Measurements from ENCODE around the gene SCCPDH.
A peak's percentile ranks its signal among the peaks of the same experiment; 100 is the strongest.
"Not testable (repeated sequence)": the region's sequence is repeated elsewhere in the genome, so short reads cannot be mapped to it uniquely, and the experiment has no call there.

Gene SCCPDH

DNA sequence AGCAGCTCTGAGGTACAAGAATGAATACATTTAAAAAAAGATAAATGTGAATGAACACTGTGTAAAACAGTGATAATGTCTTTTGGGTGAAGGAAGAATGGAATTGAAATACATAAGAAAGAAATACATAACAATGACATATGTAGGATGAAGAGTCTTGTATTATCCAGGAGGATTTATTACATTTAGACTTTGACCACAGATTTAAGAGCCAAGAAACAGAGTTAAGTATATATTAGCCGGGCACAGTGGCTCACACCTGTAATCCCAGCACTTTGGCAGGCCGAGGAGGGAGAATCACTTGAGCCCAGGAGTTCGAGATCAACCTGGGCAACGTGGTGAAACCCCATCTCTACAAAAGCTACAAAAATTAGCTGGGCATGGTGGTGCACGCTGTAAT, 79.7 kb downstream of the SCCPDH start:
- H3K27ac Mint-ChIP-seq = no peak overlapping the region
- H3K9me3 Mint-ChIP-seq = peaks cover 3% of the 10 kb centered on the region
- no peaks in the 10 kb centered on the region for H3K36me3 Mint-ChIP-seq (ENCODE audit: low read depth)
- no peak overlapping the region for H3K4me3 Mint-ChIP-seq
- H3K4me1 Mint-ChIP-seq = peaks cover 17% of the 10 kb centered on the region
- no peaks in the 10 kb centered on the region for H3K27me3 Mint-ChIP-seq (ENCODE audit: low read depth)
- TF ChIP-seq CTCF (IDR thresholded peaks at IDR 0.05; ENCODE audit: unreplicated experiment in 3 of 3) = no peak

GRCh38 chr1:246805135-246805716, 81.0 kb downstream of the SCCPDH start:
- Mint-ChIP-seq H3K36me3 (ENCODE audit: low read depth) (no peaks in the 10 kb centered on the region), H3K4me1 (peaks cover 8% of the 10 kb centered on the region), H3K27me3 (ENCODE audit: low read depth) (no peaks in the 10 kb centered on the region), H3K9me3 (peaks cover 3% of the 10 kb centered on the region), H3K27ac (no peak overlapping the region), H3K4me3 (no peak overlapping the region)
- TF ChIP-seq CTCF (IDR thresholded peaks at IDR 0.05; ENCODE audit: unreplicated experiment in 3 of 3) = no peak

DNA sequence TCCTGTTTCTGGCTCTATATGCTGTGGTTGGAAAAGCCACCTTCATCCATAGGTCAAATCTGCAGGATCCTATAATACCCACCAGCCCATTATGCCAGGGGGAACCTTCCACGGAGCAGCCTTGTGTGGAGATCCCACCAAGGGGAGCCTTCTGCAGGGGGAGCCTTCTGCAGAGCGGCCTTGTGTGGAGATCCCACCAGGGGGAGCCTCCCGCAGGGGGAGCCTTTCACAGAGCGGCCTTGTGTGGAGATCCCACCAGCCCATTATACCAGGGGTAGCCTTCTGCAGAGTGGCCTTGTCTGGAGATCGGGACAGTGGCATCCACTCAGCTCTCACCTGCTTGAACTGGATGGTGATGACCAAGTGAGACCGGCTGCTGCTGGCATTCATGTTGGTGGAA, 85.3 kb downstream of the SCCPDH start:
- Mint-ChIP-seq H3K36me3 (ENCODE audit: low read depth) (no peaks in the 10 kb centered on the region), H3K27me3 (ENCODE audit: low read depth) (peaks cover 4% of the 10 kb centered on the region), H3K27ac (no peak overlapping the region), H3K4me1 (no peaks in the 10 kb centered on the region), H3K4me3 (no peak overlapping the region), H3K9me3 (peaks cover under 1% of the 10 kb centered on the region)
- TF ChIP-seq CTCF (IDR thresholded peaks at IDR 0.05; ENCODE audit: unreplicated experiment in 3 of 3) = no peak

- no peak overlapping the region for H3K4me3 Mint-ChIP-seq
- TF ChIP-seq CTCF (IDR thresholded peaks at IDR 0.05; ENCODE audit: unreplicated experiment in 3 of 3) = no peak
Measured at GRCh38 chr1:246811985-246812384, 87.8 kb downstream of the SCCPDH start.

GRCh38 chr1:246813325-246813724, 89.1 kb downstream of the SCCPDH start:
- H3K4me3 Mint-ChIP-seq; H3K36me3 Mint-ChIP-seq (ENCODE audit: low read depth); H3K27ac Mint-ChIP-seq; H3K9me3 Mint-ChIP-seq; H3K4me1 Mint-ChIP-seq; H3K27me3 Mint-ChIP-seq (ENCODE audit: low read depth): not testable (repeated sequence)

More at GRCh38 chr1:246811985-246812384, 87.8 kb downstream of the SCCPDH start:
- H3K36me3 Mint-ChIP-seq (ENCODE audit: low read depth) = no peaks in the 10 kb centered on the region
- H3K27ac Mint-ChIP-seq = peak overlapping the region in 1 of 3 experiments; percentile 46
- H3K27me3 Mint-ChIP-seq (ENCODE audit: low read depth) = peaks cover 4% of the 10 kb centered on the region
- no peaks in the 10 kb centered on the region for H3K4me1 Mint-ChIP-seq
- H3K9me3 Mint-ChIP-seq = no peaks in the 10 kb centered on the region

- TF ChIP-seq CTCF (IDR thresholded peaks at IDR 0.05; ENCODE audit: unreplicated experiment in 3 of 3) = no peak
- Mint-ChIP-seq H3K27ac (no peak overlapping the region), H3K4me3 (no peak overlapping the region), H3K4me1 (no peaks in the 10 kb centered on the region), H3K36me3 (ENCODE audit: low read depth) (no peaks in the 10 kb centered on the region), H3K9me3 (peaks cover 4% of the 10 kb centered on the region), H3K27me3 (ENCODE audit: low read depth) (peaks cover 7% of the 10 kb centered on the region)
Measured at GRCh38 chr1:246814890-246815289, 90.7 kb downstream of the SCCPDH start.
